Measurements from ENCODE around the gene TBC1D1.

DNA sequence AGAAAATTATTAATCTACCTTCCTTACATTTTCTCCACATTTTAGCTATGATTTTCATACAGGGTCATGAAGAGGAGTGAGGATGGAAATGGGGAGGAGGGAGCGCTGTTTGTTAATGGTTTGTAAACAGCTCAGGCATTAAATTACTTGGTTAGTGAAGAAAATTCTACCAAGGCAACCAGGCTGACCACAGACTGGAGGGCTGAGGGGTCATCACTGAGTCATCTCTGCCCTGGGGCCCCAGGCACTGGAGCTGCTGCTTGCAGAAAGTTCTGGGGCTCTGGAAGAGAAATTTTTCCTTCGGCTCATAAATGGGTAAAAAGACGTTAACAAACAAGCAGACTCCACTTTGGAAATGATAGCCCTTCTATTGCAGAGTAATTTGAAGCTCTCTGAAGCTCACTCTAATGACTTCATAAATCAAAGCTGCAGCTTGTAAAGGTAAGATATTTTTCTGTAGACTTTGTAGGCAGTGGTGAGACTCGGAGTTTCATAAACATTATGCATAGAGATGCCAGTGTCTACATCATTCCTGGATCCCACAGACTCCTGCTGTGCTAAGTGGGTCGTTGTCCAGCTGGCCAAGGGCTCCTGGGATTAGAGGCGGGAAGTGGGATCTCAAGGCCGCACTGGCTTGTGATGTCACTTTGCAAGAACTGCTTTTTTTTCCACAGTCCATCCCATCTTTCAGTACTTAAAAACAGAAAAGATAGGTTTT lies 228.9 kb downstream of the TBC1D1 start:
- TF ChIP-seq, protein P1, sequence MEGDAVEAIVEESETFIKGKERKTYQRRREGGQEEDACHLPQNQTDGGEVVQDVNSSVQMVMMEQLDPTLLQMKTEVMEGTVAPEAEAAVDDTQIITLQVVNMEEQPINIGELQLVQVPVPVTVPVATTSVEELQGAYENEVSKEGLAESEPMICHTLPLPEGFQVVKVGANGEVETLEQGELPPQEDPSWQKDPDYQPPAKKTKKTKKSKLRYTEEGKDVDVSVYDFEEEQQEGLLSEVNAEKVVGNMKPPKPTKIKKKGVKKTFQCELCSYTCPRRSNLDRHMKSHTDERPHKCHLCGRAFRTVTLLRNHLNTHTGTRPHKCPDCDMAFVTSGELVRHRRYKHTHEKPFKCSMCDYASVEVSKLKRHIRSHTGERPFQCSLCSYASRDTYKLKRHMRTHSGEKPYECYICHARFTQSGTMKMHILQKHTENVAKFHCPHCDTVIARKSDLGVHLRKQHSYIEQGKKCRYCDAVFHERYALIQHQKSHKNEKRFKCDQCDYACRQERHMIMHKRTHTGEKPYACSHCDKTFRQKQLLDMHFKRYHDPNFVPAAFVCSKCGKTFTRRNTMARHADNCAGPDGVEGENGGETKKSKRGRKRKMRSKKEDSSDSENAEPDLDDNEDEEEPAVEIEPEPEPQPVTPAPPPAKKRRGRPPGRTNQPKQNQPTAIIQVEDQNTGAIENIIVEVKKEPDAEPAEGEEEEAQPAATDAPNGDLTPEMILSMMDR (IDR thresholded peaks at IDR 0.05; ENCODE audit: low read depth, low read length, poor library complexity, severe bottlenecking) = no peak
- no peak for TF ChIP-seq EZH2phosphoT487 (IDR thresholded peaks at IDR 0.05; ENCODE audit: borderline replicate concordance, low read length)

All from DOHH2 (cell line).